Measurements from ENCODE around the gene ELMO2. TPM values are rescaled to one million over a fixed set of nuclear protein-coding genes. Genes with fewer than 3 reads are reported as not detected.

Gene ELMO2
- total RNA-seq, 1 experiment from 2014 or later, result 28.4 TPM

DNA sequence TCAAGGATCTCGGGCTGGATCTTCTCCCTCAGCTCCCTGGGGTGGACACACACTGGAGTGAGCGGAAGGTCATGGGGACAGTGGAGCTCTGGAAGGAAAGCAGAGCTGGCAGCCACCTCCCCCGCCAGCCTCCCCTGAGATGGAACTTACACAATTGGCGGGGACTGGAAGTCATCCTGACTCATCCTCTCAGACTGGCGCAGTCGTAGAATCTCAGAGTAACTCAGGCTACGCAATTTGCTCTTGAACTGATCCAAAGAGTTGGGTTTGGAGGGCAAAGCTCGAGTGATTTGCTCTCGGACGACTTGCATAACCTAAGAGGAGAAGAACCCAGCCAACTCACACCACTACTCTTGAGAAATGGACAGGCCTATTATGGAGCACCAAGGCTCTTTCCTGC lies 34.8 kb downstream of the ELMO2 start:
- POLR2A ChIA-PET, result no interaction called here
- no peaks in the 10 kb centered on the region for H3K4me1 Mint-ChIP-seq
- TF ChIP-seq CREM (CRISPR knock-in tag; IDR thresholded peaks at IDR 0.05) (no peak), OVOL2 (CRISPR knock-in tag; IDR thresholded peaks at IDR 0.05; ENCODE audit: borderline replicate concordance) (no peak), FOXP1 (CRISPR knock-in tag; IDR thresholded peaks at IDR 0.05; ENCODE audit: borderline replicate concordance) (no peak), ATF1 (CRISPR knock-in tag; IDR thresholded peaks at IDR 0.05) (no peak), SOX15 (CRISPR knock-in tag; IDR thresholded peaks at IDR 0.05) (no peak), FOXK1 (CRISPR knock-in tag; IDR thresholded peaks at IDR 0.05) (no peak), TCF7 (CRISPR knock-in tag; IDR thresholded peaks at IDR 0.05; ENCODE audit: low read depth) (no peak)
- TF ChIP-seq, protein P1, sequence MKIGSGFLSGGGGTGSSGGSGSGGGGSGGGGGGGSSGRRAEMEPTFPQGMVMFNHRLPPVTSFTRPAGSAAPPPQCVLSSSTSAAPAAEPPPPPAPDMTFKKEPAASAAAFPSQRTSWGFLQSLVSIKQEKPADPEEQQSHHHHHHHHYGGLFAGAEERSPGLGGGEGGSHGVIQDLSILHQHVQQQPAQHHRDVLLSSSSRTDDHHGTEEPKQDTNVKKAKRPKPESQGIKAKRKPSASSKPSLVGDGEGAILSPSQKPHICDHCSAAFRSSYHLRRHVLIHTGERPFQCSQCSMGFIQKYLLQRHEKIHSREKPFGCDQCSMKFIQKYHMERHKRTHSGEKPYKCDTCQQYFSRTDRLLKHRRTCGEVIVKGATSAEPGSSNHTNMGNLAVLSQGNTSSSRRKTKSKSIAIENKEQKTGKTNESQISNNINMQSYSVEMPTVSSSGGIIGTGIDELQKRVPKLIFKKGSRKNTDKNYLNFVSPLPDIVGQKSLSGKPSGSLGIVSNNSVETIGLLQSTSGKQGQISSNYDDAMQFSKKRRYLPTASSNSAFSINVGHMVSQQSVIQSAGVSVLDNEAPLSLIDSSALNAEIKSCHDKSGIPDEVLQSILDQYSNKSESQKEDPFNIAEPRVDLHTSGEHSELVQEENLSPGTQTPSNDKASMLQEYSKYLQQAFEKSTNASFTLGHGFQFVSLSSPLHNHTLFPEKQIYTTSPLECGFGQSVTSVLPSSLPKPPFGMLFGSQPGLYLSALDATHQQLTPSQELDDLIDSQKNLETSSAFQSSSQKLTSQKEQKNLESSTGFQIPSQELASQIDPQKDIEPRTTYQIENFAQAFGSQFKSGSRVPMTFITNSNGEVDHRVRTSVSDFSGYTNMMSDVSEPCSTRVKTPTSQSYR (CRISPR knock-in tag; IDR thresholded peaks at IDR 0.05), result no peak
- DNase-seq (ENCODE audit: low spot score), result no peak
- H3K9me3 Mint-ChIP-seq, result no peaks in the 10 kb centered on the region
- H3K36me3 Mint-ChIP-seq, result peaks cover 76% of the 10 kb centered on the region
- H3K4me3 Mint-ChIP-seq, result no peak overlapping the region
- H3K27me3 Mint-ChIP-seq (ENCODE audit: low read depth), result no peaks in the 10 kb centered on the region
- ATAC-seq, result no peak
- CTCF ChIA-PET, result no interaction called here
- H3K27ac Mint-ChIP-seq, result no peak overlapping the region

DNA sequence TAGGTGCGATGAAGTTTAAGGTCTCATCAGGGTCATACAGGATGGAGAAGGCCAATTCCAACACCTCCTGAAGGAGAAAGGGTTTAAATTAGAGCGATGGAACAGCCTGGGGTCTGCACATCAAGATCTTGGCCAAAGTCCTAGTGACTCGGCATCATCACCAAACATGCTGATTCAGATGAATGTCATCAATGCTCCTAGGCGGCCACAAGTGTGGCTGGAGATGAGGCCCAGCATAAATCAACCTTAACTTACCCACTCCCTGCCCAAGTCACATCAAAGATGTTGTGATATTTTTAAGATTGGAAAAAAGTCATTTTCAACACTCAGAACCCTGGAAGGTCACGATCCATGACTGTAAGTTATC lies 37.5 kb downstream of the ELMO2 start:
- H3K27ac Mint-ChIP-seq, result no peak overlapping the region
- POLR2A ChIA-PET, result no interaction called here
- peaks cover 4% of the 10 kb centered on the region for H3K4me1 Mint-ChIP-seq
- H3K36me3 Mint-ChIP-seq, result peaks cover 65% of the 10 kb centered on the region
- no peak for ATAC-seq
- H3K9me3 Mint-ChIP-seq, result no peaks in the 10 kb centered on the region
- no peak for DNase-seq (ENCODE audit: low spot score)
- H3K27me3 Mint-ChIP-seq (ENCODE audit: low read depth), result no peaks in the 10 kb centered on the region
- TF ChIP-seq ZNF423 (CRISPR knock-in tag; IDR thresholded peaks at IDR 0.05), result no peak
- TF ChIP-seq, protein P2, sequence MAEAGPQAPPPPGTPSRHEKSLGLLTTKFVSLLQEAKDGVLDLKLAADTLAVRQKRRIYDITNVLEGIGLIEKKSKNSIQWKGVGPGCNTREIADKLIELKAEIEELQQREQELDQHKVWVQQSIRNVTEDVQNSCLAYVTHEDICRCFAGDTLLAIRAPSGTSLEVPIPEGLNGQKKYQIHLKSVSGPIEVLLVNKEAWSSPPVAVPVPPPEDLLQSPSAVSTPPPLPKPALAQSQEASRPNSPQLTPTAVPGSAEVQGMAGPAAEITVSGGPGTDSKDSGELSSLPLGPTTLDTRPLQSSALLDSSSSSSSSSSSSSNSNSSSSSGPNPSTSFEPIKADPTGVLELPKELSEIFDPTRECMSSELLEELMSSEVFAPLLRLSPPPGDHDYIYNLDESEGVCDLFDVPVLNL (CRISPR knock-in tag; IDR thresholded peaks at IDR 0.05; ENCODE audit: borderline replicate concordance, low read depth), result no peak
- CTCF ChIA-PET, result no interaction called here
- no peak overlapping the region for H3K4me3 Mint-ChIP-seq

DNA sequence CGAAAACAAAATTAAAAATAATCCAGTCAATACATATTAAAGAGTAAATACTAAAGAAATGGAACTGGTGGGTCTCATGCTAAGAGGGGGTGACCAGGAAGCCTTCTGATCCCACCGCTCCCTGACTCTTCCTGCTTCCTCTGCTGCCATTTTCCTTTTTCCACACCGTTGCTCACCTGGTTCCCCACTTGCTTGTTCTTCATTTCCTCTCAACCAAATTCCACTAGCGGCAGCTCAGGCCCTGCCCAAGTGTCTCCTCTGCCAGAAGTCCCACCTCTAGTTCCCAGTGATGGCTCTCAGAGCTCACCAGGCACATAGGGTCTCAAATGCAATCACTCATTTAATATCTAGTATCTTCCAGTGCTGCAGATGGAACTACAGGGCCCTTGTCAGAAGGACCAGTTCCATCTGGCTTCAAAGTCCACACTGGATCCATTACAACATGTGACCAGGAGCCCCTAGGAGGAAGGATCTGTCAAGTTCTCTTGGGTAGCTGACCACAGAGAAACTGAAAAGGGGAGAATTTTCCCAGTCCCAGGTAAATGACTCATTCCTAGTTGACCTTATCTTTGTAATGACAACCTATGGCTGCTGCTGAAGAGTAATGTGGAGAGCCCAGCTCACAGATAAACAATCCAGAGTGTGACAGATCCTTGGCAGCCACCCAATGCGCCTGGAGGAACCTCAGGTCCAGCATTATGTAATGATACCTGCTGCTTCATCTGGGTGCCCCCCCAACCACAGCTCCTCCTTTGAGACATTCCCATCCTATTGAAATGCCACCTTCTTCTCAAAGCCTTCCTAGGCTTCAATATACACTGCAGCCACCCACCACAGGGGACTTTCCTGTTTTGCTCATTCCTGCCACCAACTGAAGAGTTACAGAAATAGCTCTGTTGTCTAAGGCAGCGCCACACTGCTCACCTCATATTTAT lies 38.2 kb downstream of the ELMO2 start:
- ChIA-PET POLR2A (no interaction called here), CTCF (no interaction called here)
- H3K27me3 Mint-ChIP-seq (ENCODE audit: low read depth), result no peaks in the 10 kb centered on the region
- H3K9me3 Mint-ChIP-seq, result no peaks in the 10 kb centered on the region
- no peak overlapping the region for H3K4me3 Mint-ChIP-seq
- peaks cover 60% of the 10 kb centered on the region for H3K36me3 Mint-ChIP-seq
- DNase-seq (ENCODE audit: low spot score) (no peak), ATAC-seq (no peak)
- no peak overlapping the region for H3K27ac Mint-ChIP-seq
- peaks cover 10% of the 10 kb centered on the region for H3K4me1 Mint-ChIP-seq
- TF ChIP-seq, protein P3, sequence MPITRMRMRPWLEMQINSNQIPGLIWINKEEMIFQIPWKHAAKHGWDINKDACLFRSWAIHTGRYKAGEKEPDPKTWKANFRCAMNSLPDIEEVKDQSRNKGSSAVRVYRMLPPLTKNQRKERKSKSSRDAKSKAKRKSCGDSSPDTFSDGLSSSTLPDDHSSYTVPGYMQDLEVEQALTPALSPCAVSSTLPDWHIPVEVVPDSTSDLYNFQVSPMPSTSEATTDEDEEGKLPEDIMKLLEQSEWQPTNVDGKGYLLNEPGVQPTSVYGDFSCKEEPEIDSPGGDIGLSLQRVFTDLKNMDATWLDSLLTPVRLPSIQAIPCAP (CRISPR knock-in tag; IDR thresholded peaks at IDR 0.05), result no peak
- TF ChIP-seq, protein P4, sequence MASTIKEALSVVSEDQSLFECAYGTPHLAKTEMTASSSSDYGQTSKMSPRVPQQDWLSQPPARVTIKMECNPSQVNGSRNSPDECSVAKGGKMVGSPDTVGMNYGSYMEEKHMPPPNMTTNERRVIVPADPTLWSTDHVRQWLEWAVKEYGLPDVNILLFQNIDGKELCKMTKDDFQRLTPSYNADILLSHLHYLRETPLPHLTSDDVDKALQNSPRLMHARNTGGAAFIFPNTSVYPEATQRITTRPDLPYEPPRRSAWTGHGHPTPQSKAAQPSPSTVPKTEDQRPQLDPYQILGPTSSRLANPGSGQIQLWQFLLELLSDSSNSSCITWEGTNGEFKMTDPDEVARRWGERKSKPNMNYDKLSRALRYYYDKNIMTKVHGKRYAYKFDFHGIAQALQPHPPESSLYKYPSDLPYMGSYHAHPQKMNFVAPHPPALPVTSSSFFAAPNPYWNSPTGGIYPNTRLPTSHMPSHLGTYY (CRISPR knock-in tag; IDR thresholded peaks at IDR 0.05), result no peak
- no peak for TF ChIP-seq ZNF138 (CRISPR knock-in tag; conservative IDR thresholded peaks at IDR 0.05)
- TF ChIP-seq, protein P5, sequence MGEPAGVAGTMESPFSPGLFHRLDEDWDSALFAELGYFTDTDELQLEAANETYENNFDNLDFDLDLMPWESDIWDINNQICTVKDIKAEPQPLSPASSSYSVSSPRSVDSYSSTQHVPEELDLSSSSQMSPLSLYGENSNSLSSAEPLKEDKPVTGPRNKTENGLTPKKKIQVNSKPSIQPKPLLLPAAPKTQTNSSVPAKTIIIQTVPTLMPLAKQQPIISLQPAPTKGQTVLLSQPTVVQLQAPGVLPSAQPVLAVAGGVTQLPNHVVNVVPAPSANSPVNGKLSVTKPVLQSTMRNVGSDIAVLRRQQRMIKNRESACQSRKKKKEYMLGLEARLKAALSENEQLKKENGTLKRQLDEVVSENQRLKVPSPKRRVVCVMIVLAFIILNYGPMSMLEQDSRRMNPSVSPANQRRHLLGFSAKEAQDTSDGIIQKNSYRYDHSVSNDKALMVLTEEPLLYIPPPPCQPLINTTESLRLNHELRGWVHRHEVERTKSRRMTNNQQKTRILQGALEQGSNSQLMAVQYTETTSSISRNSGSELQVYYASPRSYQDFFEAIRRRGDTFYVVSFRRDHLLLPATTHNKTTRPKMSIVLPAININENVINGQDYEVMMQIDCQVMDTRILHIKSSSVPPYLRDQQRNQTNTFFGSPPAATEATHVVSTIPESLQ (CRISPR knock-in tag; IDR thresholded peaks at IDR 0.05), result no peak
- TF ChIP-seq, protein P6, sequence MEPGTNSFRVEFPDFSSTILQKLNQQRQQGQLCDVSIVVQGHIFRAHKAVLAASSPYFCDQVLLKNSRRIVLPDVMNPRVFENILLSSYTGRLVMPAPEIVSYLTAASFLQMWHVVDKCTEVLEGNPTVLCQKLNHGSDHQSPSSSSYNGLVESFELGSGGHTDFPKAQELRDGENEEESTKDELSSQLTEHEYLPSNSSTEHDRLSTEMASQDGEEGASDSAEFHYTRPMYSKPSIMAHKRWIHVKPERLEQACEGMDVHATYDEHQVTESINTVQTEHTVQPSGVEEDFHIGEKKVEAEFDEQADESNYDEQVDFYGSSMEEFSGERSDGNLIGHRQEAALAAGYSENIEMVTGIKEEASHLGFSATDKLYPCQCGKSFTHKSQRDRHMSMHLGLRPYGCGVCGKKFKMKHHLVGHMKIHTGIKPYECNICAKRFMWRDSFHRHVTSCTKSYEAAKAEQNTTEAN (CRISPR knock-in tag; IDR thresholded peaks at IDR 0.05), result no peak
- TF ChIP-seq ZNF423 (CRISPR knock-in tag; IDR thresholded peaks at IDR 0.05), result no peak
- TF ChIP-seq MYBL2 (CRISPR knock-in tag; IDR thresholded peaks at IDR 0.05), result no peak
- TF ChIP-seq ZNF671 (CRISPR knock-in tag; IDR thresholded peaks at IDR 0.05), result no peak
- no peak for TF ChIP-seq RELA (CRISPR knock-in tag; IDR thresholded peaks at IDR 0.05; ENCODE audit: borderline replicate concordance)
- TF ChIP-seq CREM (CRISPR knock-in tag; IDR thresholded peaks at IDR 0.05), result no peak
- TF ChIP-seq, protein P7, sequence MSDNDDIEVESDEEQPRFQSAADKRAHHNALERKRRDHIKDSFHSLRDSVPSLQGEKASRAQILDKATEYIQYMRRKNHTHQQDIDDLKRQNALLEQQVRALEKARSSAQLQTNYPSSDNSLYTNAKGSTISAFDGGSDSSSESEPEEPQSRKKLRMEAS (CRISPR knock-in tag; IDR thresholded peaks at IDR 0.05), result no peak
